ENCODE results near the gene MAPKAP1. TPM values are rescaled to one million over a fixed set of nuclear protein-coding genes. Genes with fewer than 3 reads are reported as not detected.

The MAPKAP1 gene
- total and polyA plus RNA-seq, 2 of the 13 experiments (the other 11 are each of a cell fraction or from before 2014, with no cell fraction given) = 45.0 to 64.3 TPM

GRCh38 chr9:125638239-125639045 is 68.6 kb downstream of the MAPKAP1 start (continued):
- TF ChIP-seq ZBTB10 (CRISPR knock-in tag; IDR thresholded peaks at IDR 0.05; ENCODE audit: borderline replicate concordance) (no peak), EED (CRISPR knock-in tag; IDR thresholded peaks at IDR 0.05) (no peak)

- DNase-seq (ENCODE audit: low spot score) (no peak), FAIRE-seq (no peak), ATAC-seq (no peak)
- intact Hi-C loops (cut with micrococcal nuclease; ENCODE audit: unreplicated experiment) (no loop called here), in situ Hi-C loops (cut with HindIII; ENCODE audit: extremely low pct_ligation_motif_present, low pct_unique_long_range_greater_than_20kb) (no loop called here)
- no peaks in the 10 kb centered on the region for H3K79me2 ChIP-seq (ENCODE audit: insufficient read depth, low read length)
- H2AFZ ChIP-seq (ENCODE audit: low read length) = no peak overlapping the region
- peaks cover 21% of the 10 kb centered on the region for H3K4me1 ChIP-seq (ENCODE audit: insufficient read depth, low read length)
- 94% methylated on average over 2 of the region's 2 CpGs for WGBS (ENCODE audit: low lambda C conversion rate)
- BruUV-seq (replicated peaks) = no TSS peak
- no peak overlapping the region for H3K4me2 ChIP-seq (ENCODE audit: low read depth, low read length)
- ChIA-PET POLR2A (no interaction called here), CTCF (ENCODE audit: low intra/inter-chr PET ratio, low total read pairs) (no interaction called here)
- H3K9ac ChIP-seq (ENCODE audit: insufficient read depth, low read depth, low read length) = no peak overlapping the region
- H3K27me3 ChIP-seq (ENCODE audit: control insufficient read depth in 1 of 2, insufficient read depth in 2 of 2, low read length in 2 of 2) = no peaks in the 10 kb centered on the region
- H3K9me3 ChIP-seq (ENCODE audit: low read length) = no peaks in the 10 kb centered on the region
- no peaks in the 10 kb centered on the region for H3K36me3 ChIP-seq (replicated peaks in 1 of 2; ENCODE audit: control insufficient read depth in 1 of 2, insufficient read depth in 2 of 2, low read length in 2 of 2)
- H4K20me1 ChIP-seq (ENCODE audit: insufficient read depth, low read length) = peaks cover 5% of the 10 kb centered on the region
- no peak overlapping the region for H3K27ac ChIP-seq (ENCODE audit: extremely low read length, insufficient read depth, low read length)
- no peak for TF ChIP-seq ZBTB42 (CRISPR knock-in tag; IDR thresholded peaks at IDR 0.05)
- TF ChIP-seq FOXA3 (CRISPR knock-in tag; IDR thresholded peaks at IDR 0.05) = no peak
- no peak for TF ChIP-seq SIN3A (IDR thresholded peaks at IDR 0.05; ENCODE audit: borderline replicate concordance, low read depth, low read length)
- TF ChIP-seq ZSCAN31 (CRISPR knock-in tag; IDR thresholded peaks at IDR 0.05; ENCODE audit: low read depth) = no peak
- no peak for TF ChIP-seq ZNF362 (CRISPR knock-in tag; IDR thresholded peaks at IDR 0.05; ENCODE audit: borderline replicate concordance)
- TF ChIP-seq HNRNPUL1 (IDR thresholded peaks at IDR 0.05; ENCODE audit: low read depth, low read length) = no peak
- TF ChIP-seq ZSCAN21 (CRISPR knock-in tag; IDR thresholded peaks at IDR 0.05; ENCODE audit: borderline replicate concordance) = no peak
- no peak for TF ChIP-seq BCLAF1 (IDR thresholded peaks at IDR 0.05)
- TF ChIP-seq ATF4 (CRISPR knock-in tag; IDR thresholded peaks at IDR 0.05) = no peak
- TF ChIP-seq NR0B2 (CRISPR knock-in tag; IDR thresholded peaks at IDR 0.05) = no peak
- TF ChIP-seq CHCHD3 (CRISPR knock-in tag; IDR thresholded peaks at IDR 0.05) = no peak
- no peak overlapping the region for H3K4me3 ChIP-seq (replicated peaks in 1 of 3; ENCODE audit: insufficient read depth in 1 of 3, low read depth in 2 of 3, low read length in 3 of 3)
These were observed 69.8 kb downstream of the MAPKAP1 start for GRCh38 chr9:125637241-125637640.

Data from HepG2 (cell line).